HEK293T (cell line): Measurements from ENCODE around the gene ARHGAP26.

Experiments used
- CTCF ChIA-PET: fragments of 350-600 bp; formaldehyde crosslinking; extraction: SDS; loops from one replicate; lab custom pipeline; 2021; ENCODE audit warnings: antibody characterized with exemption, inconsistent platforms; lab: Yijun Ruan, JAX
- POLR2A ChIA-PET: fragments of 350-600 bp; formaldehyde crosslinking; extraction: SDS; loops from one replicate; lab custom pipeline; 2020; ENCODE audit warnings: antibody characterized with exemption, inconsistent platforms; lab: Yijun Ruan, JAX
- DNase-seq: peaks from one replicate; pipeline ENCODE4 v3.0.0; 2012; ENCODE audit warnings: mixed read lengths; ENCODE audit errors: extremely low spot score
- ARNT ChIP-seq: fragments of 450-650 bp; IDR thresholded peaks from 2 replicates; pipeline ENCODE4 v1.6.1; 2017; ENCODE audit warnings: mild to moderate bottlenecking
- BHLHE40 ChIP-seq: fragments of 450-650 bp; IDR thresholded peaks from 2 replicates; pipeline ENCODE4 v1.6.1; 2016; ENCODE audit warnings: mild to moderate bottlenecking, moderate library complexity, borderline replicate concordance
- CTBP1 ChIP-seq: fragments of 450-650 bp; IDR thresholded peaks from 2 replicates; pipeline ENCODE4 v1.6.1; 2016; ENCODE audit warnings: borderline replicate concordance
- ELF4 ChIP-seq: fragments of 450-650 bp; IDR thresholded peaks from 2 replicates; pipeline ENCODE4 v1.6.1; 2017; ENCODE audit warnings: antibody characterized with exemption
- FOXA1 ChIP-seq: fragments of 450-650 bp; IDR thresholded peaks from 2 replicates; pipeline ENCODE4 v1.6.1; 2016; ENCODE audit warnings: mild to moderate bottlenecking
- FOXK2 ChIP-seq: fragments of 450-650 bp; IDR thresholded peaks from 2 replicates; pipeline ENCODE4 v1.6.1; 2016; ENCODE audit warnings: mild to moderate bottlenecking
- FOXM1 ChIP-seq: fragments of 450-650 bp; IDR thresholded peaks from 2 replicates; pipeline ENCODE4 v1.6.1; 2017; ENCODE audit warnings: mild to moderate bottlenecking, borderline replicate concordance
- HDGF ChIP-seq: fragments of 450-650 bp; IDR thresholded peaks from 2 replicates; pipeline ENCODE4 v1.6.1; 2017; ENCODE audit warnings: antibody characterized with exemption, borderline replicate concordance
- L3MBTL2 ChIP-seq: fragments of 450-650 bp; conservative IDR thresholded peaks from 2 replicates; pipeline ENCODE4 v1.6.1; 2016; ENCODE audit warnings: mild to moderate bottlenecking
- LEF1 ChIP-seq: fragments of 450-650 bp; IDR thresholded peaks from 2 replicates; pipeline ENCODE4 v1.6.1; 2017; ENCODE audit warnings: mild to moderate bottlenecking, borderline replicate concordance
- NFRKB ChIP-seq: fragments of 450-650 bp; IDR thresholded peaks from 2 replicates; pipeline ENCODE4 v1.6.1; 2016; ENCODE audit warnings: mild to moderate bottlenecking, moderate library complexity
- SP1 ChIP-seq: fragments of 450-650 bp; IDR thresholded peaks from 2 replicates; pipeline ENCODE4 v1.6.1; 2017
- SUZ12 ChIP-seq: fragments of 450-650 bp; IDR thresholded peaks from 2 replicates; pipeline ENCODE4 v1.6.1; 2016; ENCODE audit warnings: mild to moderate bottlenecking
- TARDBP ChIP-seq: fragments of 450-650 bp; IDR thresholded peaks from 2 replicates; pipeline ENCODE4 v1.6.1; 2016
- ZNF384 ChIP-seq: fragments of 450-650 bp; IDR thresholded peaks from 2 replicates; pipeline ENCODE4 v1.6.1; 2016
- TF ChIP-seq, protein P1 (sequence below): fragments of 450-650 bp; IDR thresholded peaks from 2 replicates; pipeline ENCODE4 v1.6.1; 2016

Gene ARHGAP26

DNA sequence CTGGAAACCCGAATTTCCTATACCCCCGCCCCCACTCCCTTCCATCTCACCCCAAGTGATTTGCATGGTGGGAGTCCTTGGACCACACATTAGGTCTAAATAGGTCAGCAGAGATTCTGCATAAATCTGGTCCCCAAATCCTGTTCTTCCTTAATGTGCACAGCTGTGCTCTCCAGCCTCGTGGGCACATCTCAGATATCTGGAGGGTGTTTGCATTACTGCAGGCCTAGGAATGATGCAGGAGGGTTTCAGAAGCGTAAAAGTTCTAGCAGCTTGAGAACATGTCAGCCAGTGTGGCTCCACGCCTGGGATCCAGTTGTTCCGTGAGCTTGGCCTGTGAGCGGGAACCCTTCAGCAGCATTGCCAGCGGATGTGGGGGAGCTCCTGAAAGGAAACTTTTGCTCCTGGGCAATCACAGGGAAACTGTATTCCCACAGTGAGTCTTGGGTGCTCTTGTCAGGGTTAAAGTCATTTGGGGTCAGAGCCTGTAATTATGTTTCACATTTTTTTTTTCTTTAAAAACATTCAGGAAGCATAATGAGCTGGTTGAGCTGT lies 12.9 kb downstream of the ARHGAP26 start:
- ChIA-PET CTCF (interaction anchor here (0.5 to 1.9 kb wide), 5 partner anchors 12 to 555 kb away, joined by 3 to 8 read pairs (median 6); partner anchors contain the start of gene ARHGAP26), POLR2A (interaction anchor here (1.1 kb wide), 1 partner anchor 10 kb away, joined by 4 read pairs; no protein-coding TSS in a partner anchor)
- DNase-seq = no peak
- TF ChIP-seq, protein P1, sequence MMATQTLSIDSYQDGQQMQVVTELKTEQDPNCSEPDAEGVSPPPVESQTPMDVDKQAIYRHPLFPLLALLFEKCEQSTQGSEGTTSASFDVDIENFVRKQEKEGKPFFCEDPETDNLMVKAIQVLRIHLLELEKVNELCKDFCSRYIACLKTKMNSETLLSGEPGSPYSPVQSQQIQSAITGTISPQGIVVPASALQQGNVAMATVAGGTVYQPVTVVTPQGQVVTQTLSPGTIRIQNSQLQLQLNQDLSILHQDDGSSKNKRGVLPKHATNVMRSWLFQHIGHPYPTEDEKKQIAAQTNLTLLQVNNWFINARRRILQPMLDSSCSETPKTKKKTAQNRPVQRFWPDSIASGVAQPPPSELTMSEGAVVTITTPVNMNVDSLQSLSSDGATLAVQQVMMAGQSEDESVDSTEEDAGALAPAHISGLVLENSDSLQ = no peak
- TF ChIP-seq SUZ12 (no peak), SP1 (no peak), FOXK2 (no peak), ZNF384 (no peak)

DNA sequence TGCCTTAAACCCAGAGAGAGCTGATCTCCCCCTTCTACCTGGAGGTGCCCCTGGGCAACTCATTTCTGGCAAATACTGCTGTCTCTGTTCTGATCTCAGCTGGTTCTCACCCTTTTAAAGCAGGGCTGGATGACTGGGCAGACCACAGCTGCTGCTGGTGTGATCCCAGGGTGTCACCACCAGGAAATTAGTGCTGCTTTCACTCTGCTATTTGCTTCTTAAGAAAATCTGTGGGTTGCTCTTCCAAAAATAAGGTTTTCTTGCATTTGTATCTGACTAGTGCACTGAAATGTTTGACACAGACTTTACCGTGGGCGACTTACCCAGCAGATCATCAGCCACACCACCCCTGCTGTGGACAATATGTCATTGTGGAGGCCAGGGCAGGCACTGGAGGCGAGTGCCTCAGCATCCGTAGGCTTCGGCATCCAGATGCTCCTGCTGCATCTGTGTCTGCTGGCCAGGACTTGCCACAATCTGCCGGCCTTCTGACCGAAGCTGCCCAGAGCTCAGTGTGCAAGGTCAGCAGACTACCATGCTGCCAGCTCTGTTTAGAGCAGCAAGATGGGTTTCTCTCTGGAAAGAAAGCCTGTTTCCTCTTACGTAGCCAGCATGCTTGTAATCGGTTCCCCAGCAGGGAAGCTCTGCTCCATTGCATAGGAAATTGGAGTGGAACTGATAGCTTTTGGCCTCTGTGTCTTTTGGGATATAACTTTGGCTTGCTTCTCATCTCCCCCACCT lies 13.6 kb downstream of the ARHGAP26 start:
- ChIA-PET POLR2A (interaction anchor here (1.1 to 1.2 kb wide), 2 partner anchors 11 to 12 kb away, joined by 3 to 4 read pairs; no protein-coding TSS in a partner anchor), CTCF (interaction anchor here (0.5 to 1.9 kb wide), 5 partner anchors 13 to 83 kb away, joined by 3 to 8 read pairs (median 6); partner anchors contain the start of gene ARHGAP26)
- no peak for DNase-seq
- TF ChIP-seq SP1 (no peak), CTBP1 (no peak), FOXM1 (no peak)

DNA sequence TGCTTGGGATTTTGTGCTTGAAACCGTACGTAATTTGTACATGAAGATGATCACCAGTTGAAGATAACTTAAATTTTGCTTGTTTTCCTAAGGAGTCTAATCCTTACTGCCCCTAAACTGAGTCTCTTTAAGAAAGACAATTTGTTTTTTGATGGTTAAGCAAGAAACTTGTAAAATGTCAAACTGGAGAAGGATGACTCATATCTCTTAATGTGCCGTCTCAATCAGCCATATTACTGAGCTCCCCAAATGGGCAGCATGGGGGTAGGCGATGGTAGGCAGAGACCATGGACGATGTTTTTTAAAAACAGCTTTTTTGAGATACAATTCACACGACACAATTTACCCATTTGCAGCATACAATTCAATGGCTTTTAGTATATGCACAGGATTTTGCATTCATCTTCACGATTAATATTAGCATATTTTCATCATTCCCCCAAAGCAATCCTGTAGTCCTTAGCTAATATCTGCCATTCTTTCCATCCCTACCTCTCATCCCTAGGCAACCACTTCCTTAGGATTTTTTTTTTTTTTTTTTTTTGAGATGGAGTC lies 14.3 kb downstream of the ARHGAP26 start:
- POLR2A ChIA-PET = interaction anchor here (1.2 kb wide), 1 partner anchor 12 kb away, joined by 3 read pairs; no protein-coding TSS in a partner anchor
- DNase-seq = no peak
- TF ChIP-seq SP1 (no peak), LEF1 (no peak), ARNT (no peak), SUZ12 (no peak), FOXM1 (no peak), ELF4 (no peak), L3MBTL2 (no peak), HDGF (no peak), NFRKB (no peak), TARDBP (no peak), BHLHE40 (no peak), FOXA1 (no peak), CTBP1 (no peak)
- TF ChIP-seq, protein P1 = no peak
- CTCF ChIA-PET = interaction anchor here (0.6 to 1.9 kb wide), 5 partner anchors 12 to 83 kb away, joined by 3 to 8 read pairs (median 6); partner anchors contain the start of gene ARHGAP26

DNA sequence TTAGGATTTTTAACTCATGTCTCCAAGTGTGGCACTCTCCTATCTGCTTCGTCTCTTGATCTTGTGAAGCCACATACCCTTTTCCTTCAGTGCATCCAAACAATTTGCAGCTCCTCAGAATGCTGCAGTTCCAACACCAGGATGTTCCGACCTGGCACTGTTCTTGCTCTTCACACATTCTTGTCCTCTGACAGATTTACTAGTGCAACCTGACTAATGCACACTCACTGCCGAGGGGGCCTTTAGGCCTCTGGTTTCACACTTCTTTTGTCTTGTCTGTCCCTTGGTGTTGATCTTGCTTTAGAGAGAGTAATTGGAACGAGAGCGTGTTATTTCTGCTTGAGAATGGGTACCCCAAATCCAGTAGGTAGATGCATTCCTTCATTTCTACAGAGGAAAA lies 15.0 kb downstream of the ARHGAP26 start:
- CTCF ChIA-PET = interaction anchor here (0.9 kb wide), 1 partner anchor 12 kb away, joined by 4 read pairs; no protein-coding TSS in a partner anchor
- POLR2A ChIA-PET = interaction anchor here (1.2 kb wide), 1 partner anchor 13 kb away, joined by 3 read pairs; no protein-coding TSS in a partner anchor
- no peak for TF ChIP-seq SUZ12
- TF ChIP-seq ZNF384 = no peak
- no peak for TF ChIP-seq NFRKB
- TF ChIP-seq FOXA1 = no peak
- TF ChIP-seq HDGF = no peak
- TF ChIP-seq, protein P1 = no peak
- TF ChIP-seq ARNT = no peak
- TF ChIP-seq LEF1 = no peak
- TF ChIP-seq CTBP1 = no peak
- TF ChIP-seq L3MBTL2 = no peak
- no peak for TF ChIP-seq BHLHE40
- no peak for TF ChIP-seq FOXM1
- no peak for TF ChIP-seq TARDBP
- no peak for TF ChIP-seq ELF4
- no peak for TF ChIP-seq SP1
- TF ChIP-seq FOXK2 = no peak
- no peak for DNase-seq

DNA sequence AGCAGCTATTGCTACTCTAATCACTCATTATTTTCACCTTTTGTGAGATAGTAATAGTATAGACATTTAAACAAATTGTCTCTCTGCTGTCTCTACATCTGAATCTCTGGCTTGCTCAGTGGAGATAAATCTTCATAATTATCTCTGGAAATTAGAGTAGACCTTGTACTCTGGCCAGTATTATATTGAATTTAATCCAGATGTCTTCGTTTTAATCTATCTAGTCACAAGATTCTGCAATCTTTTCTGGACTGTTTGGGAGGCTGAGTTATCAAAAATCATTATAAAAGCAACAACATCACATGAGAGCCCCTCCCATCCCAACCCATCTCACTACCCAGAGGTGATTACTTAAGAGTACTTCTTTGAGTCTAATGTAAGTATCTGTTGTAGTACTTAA lies 19.0 kb downstream of the ARHGAP26 start:
- ChIA-PET CTCF (no interaction called here), POLR2A (no interaction called here)
- no peak for DNase-seq
- no peak for TF ChIP-seq BHLHE40
- no peak for TF ChIP-seq FOXM1
